BLaER1 treated with 17β-estradiol and CSF1 and Interleukin-3, amounts not matched to agents 10 nM and 100 nM (cell line): ENCODE measurements around the gene SYNPO2L.
A peak's percentile ranks its signal among the peaks of the same experiment; 100 is the strongest.
"Not testable (repeated sequence)": the region's sequence is repeated elsewhere in the genome, so short reads cannot be mapped to it uniquely, and the experiment has no call there.

Experiments used
- H3K27ac ChIP-seq, 11 experiments: shearing (Covaris generic); formaldehyde crosslinking; 2 replicates each; pipeline ENCODE4 v1.8.1; 2022
- H3K27me3 ChIP-seq, 11 experiments: shearing (Covaris generic); formaldehyde crosslinking; 2 replicates each; pipeline ENCODE4 v1.8.1; 2022
- H3K36me3 ChIP-seq, 11 experiments: shearing (Covaris generic); formaldehyde crosslinking; 2 replicates each; pipeline ENCODE4 v1.8.1; 2022
- H3K4me1 ChIP-seq, 10 experiments: shearing (Covaris generic); formaldehyde crosslinking; 2 replicates each; pipeline ENCODE4 v1.8.1; 2022
- H3K4me2 ChIP-seq, 11 experiments: shearing (Covaris generic); formaldehyde crosslinking; 2 replicates each; pipeline ENCODE4 v1.8.1; 2022
- H3K4me3 ChIP-seq, 10 experiments: shearing (Covaris generic); formaldehyde crosslinking; 2 replicates each; pipeline ENCODE4 v1.8.1; 2022
- H3K9ac ChIP-seq, 11 experiments: shearing (Covaris generic); formaldehyde crosslinking; 2 replicates each; pipeline ENCODE4 v1.8.1; 2022
- H3K9me3 ChIP-seq, 11 experiments: shearing (Covaris generic); formaldehyde crosslinking; replicated peaks in 1 of 11; 2 replicates each; pipeline ENCODE4 v1.8.1; 2022
- H4K20me1 ChIP-seq, 11 experiments: shearing (Covaris generic); formaldehyde crosslinking; 2 replicates each; pipeline ENCODE4 v1.8.1; 2022
- Cebpa-rat ChIP-seq, 11 experiments: shearing (Covaris generic); IDR thresholded peaks; 2 replicates each; pipeline ENCODE4 v1.8.1; 2022

SYNPO2L gene

DNA sequence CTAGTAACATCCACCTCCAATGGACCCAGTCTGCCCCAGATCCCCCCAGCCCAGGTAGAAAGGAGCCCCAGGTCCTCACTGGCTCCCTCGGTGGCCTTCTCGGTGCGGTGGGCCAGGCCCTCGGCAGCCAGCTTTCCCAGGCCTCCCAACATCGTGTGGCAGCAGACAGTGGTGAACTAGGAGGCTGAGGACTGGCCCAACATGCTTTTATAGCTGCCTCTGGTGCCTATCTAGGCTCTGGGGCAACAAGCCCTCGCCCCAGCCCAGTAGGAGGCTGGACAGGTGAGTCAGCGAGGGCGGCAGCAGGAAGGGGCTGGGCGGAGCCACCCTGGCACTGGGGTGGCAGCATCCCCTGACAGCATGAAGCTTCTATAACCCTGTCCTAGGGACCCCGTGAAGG, 7.8 kb upstream of the SYNPO2L start:
- H3K4me2 ChIP-seq, H3K9me3 ChIP-seq, H3K9ac ChIP-seq, H3K4me3 ChIP-seq, H4K20me1 ChIP-seq, H3K36me3 ChIP-seq, H3K27ac ChIP-seq, H3K27me3 ChIP-seq: not testable (repeated sequence)
- peaks cover 11 to 28% (median 22%) of the 10 kb centered on the region in 10 experiments; a peak in 18 of 20 replicates for H3K4me1 ChIP-seq

DNA sequence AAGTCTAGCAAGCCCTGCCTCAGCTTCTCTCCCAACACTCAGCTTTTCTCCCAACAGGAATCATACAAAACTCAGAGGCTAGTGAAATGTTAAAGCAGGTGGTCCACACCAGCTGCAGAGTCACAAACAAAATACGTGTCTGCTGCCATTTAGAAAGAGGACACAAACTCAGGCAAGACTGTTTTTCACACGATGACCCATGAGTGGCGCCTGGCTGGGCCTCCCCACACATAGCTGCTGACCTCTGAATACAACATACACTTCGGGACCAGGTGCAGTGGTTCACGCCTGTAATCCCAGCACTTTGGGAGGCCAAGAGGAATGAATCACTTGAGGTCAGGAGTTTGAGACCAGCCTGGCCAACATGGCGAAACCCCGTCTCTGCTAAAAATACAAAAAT, 6.9 kb upstream of the SYNPO2L start:
- not testable (repeated sequence) for H3K9ac ChIP-seq, H3K27ac ChIP-seq, H3K9me3 ChIP-seq, H3K4me3 ChIP-seq, H4K20me1 ChIP-seq, H3K27me3 ChIP-seq, H3K36me3 ChIP-seq
- H3K4me2 ChIP-seq: peak overlapping the region in 7 of 11 experiments; percentile 9 to 36 (median 32); a peak in 10 of 22 replicates
- peaks cover 11 to 28% (median 22%) of the 10 kb centered on the region in 10 experiments; a peak in 18 of 20 replicates for H3K4me1 ChIP-seq

DNA sequence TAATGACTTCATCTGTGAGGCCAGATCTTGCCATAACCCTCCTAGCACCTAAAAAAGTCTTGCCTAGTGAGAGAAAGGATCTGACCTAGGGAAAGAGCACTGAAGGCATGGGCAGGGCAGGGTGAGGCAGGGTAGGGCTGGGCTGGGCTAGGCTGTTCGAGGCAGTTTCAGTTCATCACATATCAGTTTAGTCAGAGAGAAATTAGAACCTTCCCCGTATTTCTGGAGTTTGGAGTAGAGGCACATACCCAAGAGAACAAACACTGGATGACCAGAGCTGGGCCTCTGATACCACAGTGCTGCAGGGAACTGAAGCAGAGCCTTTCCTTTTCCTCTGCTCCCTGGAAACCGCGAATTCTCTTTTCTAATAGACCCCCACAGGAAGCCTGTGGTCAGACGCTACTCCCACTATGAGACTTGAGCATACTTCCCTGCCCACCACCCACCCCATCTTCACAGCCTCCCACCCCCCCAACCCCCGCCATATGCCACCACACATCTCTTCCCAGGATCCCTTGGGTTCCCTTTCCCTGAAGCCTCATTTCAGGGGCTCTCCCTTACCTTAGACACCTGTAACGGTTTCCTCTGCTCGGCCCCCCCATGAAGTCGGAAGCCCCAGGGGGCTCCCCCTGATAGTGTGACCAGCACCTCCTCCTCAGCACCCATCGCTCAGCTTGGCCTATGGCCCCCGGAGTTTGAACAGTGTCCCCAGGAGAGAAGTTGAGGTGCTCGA, 406 bp downstream of the SYNPO2L start:
- Histone ChIP-seq H3K27ac (peak overlapping the region in 6 of 11 experiments; percentile 39 to 60 (median 46); a peak in 10 of 22 replicates), H3K4me2 (peak overlapping the region; percentile 72 to 96 (median 91))

DNA sequence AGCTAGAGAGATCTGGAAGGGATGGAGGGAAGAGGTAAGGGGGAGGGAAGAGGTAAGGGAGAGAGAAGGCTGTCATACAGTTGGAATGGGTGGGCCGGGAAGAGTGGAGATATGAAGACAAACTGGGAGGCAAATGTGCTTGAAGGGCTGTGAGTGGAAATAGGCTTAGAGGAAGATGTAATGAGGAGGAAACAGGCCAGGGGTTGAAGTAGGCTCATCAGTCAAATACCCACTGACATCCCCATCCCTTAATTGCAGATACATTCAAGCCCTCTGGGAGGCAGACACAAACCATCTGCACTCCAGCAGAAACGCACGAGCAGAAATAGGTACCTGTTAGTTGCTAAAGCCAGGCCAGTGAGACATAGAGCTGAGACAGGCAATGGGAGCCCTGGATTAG, 2.1 kb downstream of the SYNPO2L start:
- TF ChIP-seq Cebpa-rat (IDR thresholded peaks at IDR 0.05): no peak
- Histone ChIP-seq H3K9ac (no peak overlapping the region), H3K9me3 (no peaks in the 10 kb centered on the region), H3K4me3 (no peak overlapping the region), H3K36me3 (no peaks in the 10 kb centered on the region), H3K4me2 (peak overlapping the region in 10 of 11 experiments; percentile 72 to 96 (median 92); a peak in 15 of 22 replicates), H3K27me3 (no peaks in the 10 kb centered on the region), H4K20me1 (no peaks in the 10 kb centered on the region; a peak in 1 of 22 replicates), H3K27ac (no peak overlapping the region), H3K4me1 (peaks cover 39 to 69% (median 61%) of the 10 kb centered on the region in 10 experiments)

More for the DNA sequence above, 406 bp downstream of the SYNPO2L start:
- H3K9me3 ChIP-seq: no peaks in the 10 kb centered on the region
- H4K20me1 ChIP-seq: no peaks in the 10 kb centered on the region; a peak in 1 of 22 replicates
- H3K9ac ChIP-seq: peak overlapping the region in 8 of 11 experiments; percentile 13 to 41 (median 27); a peak in 8 of 22 replicates
- no peak for TF ChIP-seq Cebpa-rat (IDR thresholded peaks at IDR 0.05)
- peaks cover 31 to 58% (median 52%) of the 10 kb centered on the region in 10 experiments for H3K4me1 ChIP-seq
- no peaks in the 10 kb centered on the region for H3K36me3 ChIP-seq
- peak overlapping the region in 4 of 10 experiments; percentile 5 to 44 (median 31); a peak in 5 of 20 replicates for H3K4me3 ChIP-seq
- H3K27me3 ChIP-seq: no peaks in the 10 kb centered on the region

DNA sequence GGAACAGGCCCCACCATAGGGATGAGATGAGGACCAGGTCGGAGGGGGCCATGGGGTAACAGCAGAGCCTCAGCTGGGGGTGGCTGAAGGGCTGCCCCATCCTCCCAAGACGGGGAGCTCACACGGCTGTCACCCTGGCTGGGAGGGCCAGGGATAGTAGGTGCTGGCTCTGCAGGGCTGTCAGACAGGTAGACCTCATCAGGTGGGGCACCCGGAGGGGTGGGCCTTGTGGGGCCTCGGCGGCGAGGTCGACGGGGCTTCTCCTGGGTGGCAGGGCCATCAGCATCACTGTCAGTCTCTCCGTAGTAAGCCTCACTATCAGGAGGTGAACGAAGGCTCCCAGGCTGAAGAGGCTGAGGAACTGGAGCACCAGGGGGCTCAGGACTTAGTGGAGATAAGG, 2.6 kb downstream of the SYNPO2L start:
- Histone ChIP-seq H3K4me3 (no peak overlapping the region), H3K9me3 (no peaks in the 10 kb centered on the region), H3K27ac (no peak overlapping the region), H3K4me2 (peak overlapping the region in 8 of 11 experiments; percentile 3 to 96 (median 92); a peak in 11 of 22 replicates), H3K9ac (no peak overlapping the region), H3K36me3 (no peaks in the 10 kb centered on the region), H3K27me3 (peaks cover 0 to 3% (median 0%) of the 10 kb centered on the region in 11 experiments; a peak in 1 of 22 replicates), H3K4me1 (peaks cover 43 to 74% (median 64%) of the 10 kb centered on the region in 10 experiments), H4K20me1 (no peaks in the 10 kb centered on the region; a peak in 1 of 22 replicates)
- no peak for TF ChIP-seq Cebpa-rat (IDR thresholded peaks at IDR 0.05)

DNA sequence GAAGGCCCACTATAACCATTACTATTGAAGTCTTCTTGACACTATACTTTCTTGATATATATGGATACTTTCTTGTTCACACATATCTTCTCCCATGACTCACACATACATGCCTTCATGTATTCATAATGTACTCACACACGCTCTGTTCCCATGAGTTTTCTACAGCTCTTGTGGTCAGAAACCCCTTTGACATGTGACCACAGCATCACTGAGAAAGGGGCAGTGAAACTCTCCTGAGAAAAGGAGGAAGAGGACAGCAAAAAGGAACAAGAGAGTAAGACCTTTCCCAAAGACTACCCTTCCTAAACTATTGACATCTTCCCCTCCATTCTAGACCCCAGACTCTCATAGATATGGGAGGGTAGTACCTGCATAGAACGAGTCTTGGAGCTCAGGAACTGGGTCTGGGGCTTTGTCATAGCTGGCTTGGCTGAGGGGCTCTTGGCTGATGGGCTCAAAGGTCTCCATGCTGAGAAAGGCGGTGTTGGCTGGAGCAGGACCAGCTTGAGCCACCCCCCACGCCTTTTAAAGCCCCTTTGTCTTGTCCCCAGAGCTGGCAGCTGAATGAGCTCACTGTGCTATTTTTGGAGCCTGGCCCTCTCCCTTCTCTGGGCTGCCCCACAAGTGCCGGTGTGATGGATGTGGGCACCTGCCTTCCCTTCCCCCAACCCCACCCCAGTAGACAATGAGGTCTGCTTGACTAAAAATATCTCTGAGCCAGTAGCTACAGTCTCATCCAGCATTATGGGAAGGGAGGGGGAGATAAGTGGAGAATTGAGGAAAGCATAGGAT, 5.1 kb downstream of the SYNPO2L start:
- H3K4me2 ChIP-seq: peak overlapping the region; percentile 65 to 86 (median 75)
- peaks cover 52 to 83% (median 77%) of the 10 kb centered on the region in 10 experiments for H3K4me1 ChIP-seq
- H3K36me3 ChIP-seq: no peaks in the 10 kb centered on the region
- peaks cover 0 to 15% (median 0%) of the 10 kb centered on the region in 11 experiments; a peak in 5 of 22 replicates for H3K27me3 ChIP-seq
- H3K4me3 ChIP-seq: no peak overlapping the region
- no peaks in the 10 kb centered on the region for H3K9me3 ChIP-seq
- no peaks in the 10 kb centered on the region; a peak in 1 of 22 replicates for H4K20me1 ChIP-seq
- peak overlapping the region in 7 of 11 experiments; percentile 5 to 65 (median 39); a peak in 12 of 22 replicates for H3K27ac ChIP-seq
- H3K9ac ChIP-seq: no peak overlapping the region
- no peak for TF ChIP-seq Cebpa-rat (IDR thresholded peaks at IDR 0.05)

DNA sequence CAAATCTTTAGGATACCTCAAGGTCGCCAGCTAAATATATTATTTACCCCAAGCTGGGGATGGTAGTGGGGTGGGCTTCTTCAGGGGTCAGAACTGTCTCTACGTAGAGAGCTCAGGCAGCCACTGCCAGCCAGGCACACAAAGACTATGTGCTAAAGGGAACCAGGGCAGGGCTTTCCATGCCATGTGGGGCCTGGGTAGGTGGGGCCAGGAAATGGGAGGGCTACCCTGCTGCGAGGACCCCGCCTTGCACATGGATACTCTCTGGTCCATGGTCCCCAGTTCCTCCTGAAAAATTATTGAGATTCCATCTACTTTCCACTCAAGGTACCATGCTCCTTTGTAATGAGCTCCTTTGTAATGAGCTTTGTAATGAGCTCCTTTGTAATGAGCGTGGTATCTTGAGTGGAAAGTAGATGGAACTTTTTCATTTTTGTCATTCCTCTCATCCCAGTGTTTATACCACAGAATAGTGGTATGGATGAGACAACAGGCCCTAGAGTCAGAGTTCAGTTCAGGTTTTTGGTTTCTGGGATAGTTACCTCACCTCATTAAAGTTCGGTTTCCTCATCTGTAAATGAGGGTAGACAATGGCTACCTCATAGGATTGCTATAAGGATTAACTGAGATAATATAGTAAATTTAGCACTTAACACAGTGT, 5.8 kb downstream of the SYNPO2L start:
- H3K4me3 ChIP-seq: no peak overlapping the region
- H3K36me3 ChIP-seq: no peaks in the 10 kb centered on the region
- TF ChIP-seq Cebpa-rat (IDR thresholded peaks at IDR 0.05): no peak
- no peak overlapping the region for H3K9ac ChIP-seq
- peaks cover 51 to 79% (median 73%) of the 10 kb centered on the region in 10 experiments for H3K4me1 ChIP-seq
- peaks cover 0 to 15% (median 0%) of the 10 kb centered on the region in 11 experiments; a peak in 5 of 22 replicates for H3K27me3 ChIP-seq
- H4K20me1 ChIP-seq: no peaks in the 10 kb centered on the region; a peak in 1 of 22 replicates
- peak overlapping the region in 6 of 11 experiments; percentile 5 to 51 (median 22); a peak in 6 of 22 replicates for H3K27ac ChIP-seq
- peak overlapping the region; percentile 65 to 86 (median 75) for H3K4me2 ChIP-seq
- H3K9me3 ChIP-seq: no peaks in the 10 kb centered on the region

DNA sequence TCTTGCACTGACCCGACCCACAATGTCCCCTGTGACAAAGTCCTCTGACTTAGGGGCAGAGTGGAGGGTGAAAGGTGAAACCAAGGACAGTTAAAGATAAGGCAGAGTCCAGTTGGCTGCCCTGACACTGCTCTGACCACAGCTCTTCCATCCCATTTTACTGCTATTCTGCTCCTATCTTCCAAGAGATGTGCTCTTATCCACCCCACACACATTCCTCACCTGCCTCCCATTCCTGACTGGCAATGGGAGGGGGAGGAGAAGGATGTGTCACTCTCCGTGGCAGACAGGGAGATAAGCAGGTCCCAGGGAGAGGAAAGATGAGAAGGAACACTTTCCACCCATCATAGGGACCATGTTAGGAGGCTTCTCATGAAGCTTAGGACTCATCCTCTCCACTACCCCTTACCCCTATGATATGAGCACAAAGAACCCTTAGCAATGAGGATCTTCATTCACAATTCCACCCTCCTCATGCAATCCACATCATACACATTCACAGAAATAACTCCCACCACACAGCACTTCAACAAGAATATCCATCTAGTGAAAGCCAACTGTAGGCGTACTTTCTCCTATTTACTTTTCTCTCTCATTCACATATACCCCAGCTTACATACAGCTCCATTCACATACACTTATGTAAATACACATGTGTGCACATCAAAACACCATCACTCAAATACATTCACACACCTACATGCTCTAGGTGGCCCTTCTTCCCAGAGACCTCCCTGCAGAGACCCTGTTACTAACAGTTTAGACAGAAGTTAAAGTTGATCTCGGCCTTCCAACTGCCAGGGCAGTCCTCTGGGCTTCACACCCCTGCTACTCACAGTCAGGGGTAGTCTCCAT, 6.6 kb downstream of the SYNPO2L start:
- H4K20me1 ChIP-seq: no peaks in the 10 kb centered on the region; a peak in 1 of 22 replicates
- H3K27ac ChIP-seq: no peak overlapping the region
- no peak overlapping the region for H3K9ac ChIP-seq
- no peak overlapping the region for H3K4me3 ChIP-seq
- no peaks in the 10 kb centered on the region for H3K36me3 ChIP-seq
- peaks cover 0 to 15% (median 0%) of the 10 kb centered on the region in 11 experiments; a peak in 5 of 22 replicates for H3K27me3 ChIP-seq
- H3K4me2 ChIP-seq: peak overlapping the region; percentile 66 to 93 (median 75); a peak in 21 of 22 replicates
- H3K9me3 ChIP-seq: no peaks in the 10 kb centered on the region
- no peak for TF ChIP-seq Cebpa-rat (IDR thresholded peaks at IDR 0.05)
- peaks cover 51 to 76% (median 65%) of the 10 kb centered on the region in 10 experiments for H3K4me1 ChIP-seq
